NT2/D1 (cell line): ENCODE data around the gene OTOF.

Source experiments
- YY1 ChIP-seq: IDR thresholded peaks from 2 replicates; pipeline ENCODE4 v1.6.1; 2011; ENCODE audit not compliant: insufficient read length, insufficient read depth
- ZNF274 ChIP-seq: IDR thresholded peaks from 2 replicates; pipeline ENCODE4 v1.6.1; 2011; ENCODE audit warnings: mild to moderate bottlenecking, low read depth, low read length

- TF ChIP-seq YY1 (no peak), ZNF274 (no peak)
Observed at GRCh38 chr2:26475832-26476501, 2.0 kb downstream of the OTOF start.
